Rectal smooth muscle tissue (tissue), 1 donor: Measurements from ENCODE around the gene SYCP2.

Source experiments
- H3K27ac ChIP-seq: one replicate; pipeline ENCODE4 v1.7.0; 2013; ENCODE audit warnings: low read depth, low read length, inconsistent platforms
- H3K27me3 ChIP-seq: one replicate; pipeline ENCODE4 v1.7.0; 2013; ENCODE audit warnings: low read length; ENCODE audit not compliant: control insufficient read depth, insufficient read depth
- H3K36me3 ChIP-seq: one replicate; pipeline ENCODE4 v1.7.0; 2013; ENCODE audit warnings: low read length; ENCODE audit not compliant: control insufficient read depth, insufficient read depth
- H3K4me1 ChIP-seq: one replicate; pipeline ENCODE4 v1.7.0; 2013; ENCODE audit warnings: low read length; ENCODE audit not compliant: control insufficient read depth, insufficient read depth
- H3K4me3 ChIP-seq: one replicate; pipeline ENCODE4 v1.7.0; 2013; ENCODE audit warnings: low read length
- H3K9ac ChIP-seq: one replicate; pipeline ENCODE4 v1.7.0; 2013; ENCODE audit warnings: low read length

SYCP2 gene

DNA sequence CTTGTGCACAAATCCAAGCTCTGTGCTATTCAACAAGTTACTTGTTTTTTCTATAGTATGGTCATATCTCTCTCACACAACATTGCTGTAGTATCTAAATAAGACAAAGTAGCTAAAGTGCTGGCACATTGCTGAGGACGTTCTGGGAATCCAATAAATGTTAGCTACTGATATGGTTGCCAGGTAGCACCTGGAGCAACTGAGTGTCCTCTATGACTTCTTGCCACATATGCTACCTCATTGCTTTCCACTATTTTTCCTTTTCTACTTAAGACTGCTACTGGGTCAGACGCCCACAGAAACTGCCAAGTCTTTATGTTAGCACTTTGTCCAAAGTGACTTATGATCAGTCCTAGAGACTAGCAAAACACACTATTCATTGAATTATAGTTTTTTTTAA is 85.3 kb downstream of the SYCP2 start:
- H3K9ac ChIP-seq = no peak overlapping the region
- no peaks in the 10 kb centered on the region for H3K36me3 ChIP-seq
- no peak overlapping the region for H3K27ac ChIP-seq
- no peaks in the 10 kb centered on the region for H3K4me1 ChIP-seq
- no peak overlapping the region for H3K4me3 ChIP-seq
- H3K27me3 ChIP-seq = no peaks in the 10 kb centered on the region

DNA sequence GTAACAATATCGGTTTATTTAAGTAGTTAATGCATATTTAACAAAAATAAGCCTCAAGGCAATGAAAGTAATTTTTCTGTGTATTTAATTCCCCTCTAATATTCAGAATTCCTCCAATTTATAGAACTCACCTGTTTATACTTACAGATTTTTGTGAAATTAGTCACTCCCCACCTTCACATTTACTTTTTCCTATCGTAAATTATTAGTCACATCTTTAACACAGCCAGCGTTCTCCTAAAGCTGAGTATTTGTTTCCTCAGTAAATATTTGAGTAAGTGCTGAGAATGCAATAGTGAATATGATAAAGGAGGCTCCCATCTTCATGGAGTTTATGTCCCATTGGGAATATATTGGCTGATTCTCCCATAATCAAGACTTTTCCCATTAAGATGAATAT is 88.0 kb downstream of the SYCP2 start:
- Histone ChIP-seq H3K27ac (no peak overlapping the region), H3K9ac (no peak overlapping the region), H3K4me3 (no peak overlapping the region), H3K36me3 (no peaks in the 10 kb centered on the region), H3K4me1 (no peaks in the 10 kb centered on the region), H3K27me3 (no peaks in the 10 kb centered on the region)

DNA sequence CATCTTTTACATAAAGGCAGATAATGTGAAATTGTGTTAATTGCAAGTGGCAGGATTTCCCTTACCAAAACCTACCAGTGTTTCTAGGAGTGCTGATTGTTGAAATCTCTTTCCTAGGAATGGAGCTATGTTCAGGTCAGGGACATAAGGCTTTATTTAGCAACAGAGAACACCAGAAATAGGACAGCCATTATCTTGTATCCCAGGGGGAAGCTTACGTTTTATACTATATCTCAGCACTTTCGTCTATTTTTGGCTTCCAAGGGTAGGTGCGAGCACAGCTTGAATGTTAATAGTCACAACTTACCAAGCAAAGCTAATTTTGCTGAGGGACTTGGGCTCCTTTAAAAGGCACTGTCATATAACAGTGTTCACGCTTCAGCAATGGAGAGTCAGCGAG is 94.0 kb downstream of the SYCP2 start:
- H3K27me3 ChIP-seq = no peaks in the 10 kb centered on the region
- peaks cover 4% of the 10 kb centered on the region for H3K4me1 ChIP-seq
- H3K27ac ChIP-seq = no peak overlapping the region
- no peaks in the 10 kb centered on the region for H3K36me3 ChIP-seq
- no peak overlapping the region for H3K9ac ChIP-seq
- no peak overlapping the region for H3K4me3 ChIP-seq

DNA sequence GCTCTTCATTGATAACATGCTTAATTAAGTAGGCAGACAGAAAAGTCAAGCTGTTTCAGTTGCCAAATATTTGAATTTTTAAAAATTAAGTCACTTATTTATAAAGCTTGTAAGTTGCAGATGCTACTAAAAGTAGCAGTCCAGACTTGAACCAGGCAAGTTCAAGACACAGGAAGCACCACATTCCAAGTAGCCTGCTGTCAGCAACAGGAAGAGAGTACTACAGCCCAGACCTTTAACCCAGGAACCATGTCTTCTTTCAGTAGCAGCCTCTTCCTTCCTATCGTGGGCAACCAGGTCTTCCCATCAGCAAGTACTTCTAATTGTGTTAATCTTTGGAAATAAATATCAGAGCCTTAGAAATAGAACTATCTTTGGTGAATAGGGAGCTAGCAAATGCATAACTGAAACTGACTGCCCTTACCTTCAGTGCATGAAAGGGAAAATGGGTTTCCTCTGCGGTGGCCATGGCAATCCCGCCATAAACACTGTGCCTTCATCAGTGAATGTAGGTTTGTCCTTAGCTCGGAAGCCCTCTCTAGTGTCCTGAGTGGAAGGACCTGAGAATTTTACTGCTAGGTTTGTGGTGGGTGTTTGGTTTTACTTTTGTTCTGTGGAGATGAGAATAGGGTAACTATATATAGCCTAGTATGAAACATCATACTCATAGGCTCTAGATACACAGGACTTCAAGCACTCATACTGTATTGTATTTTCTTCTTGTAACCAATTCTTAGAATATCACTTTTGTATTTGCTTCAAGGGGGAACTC is 95.6 kb downstream of the SYCP2 start:
- H3K4me1 ChIP-seq = peaks cover 4% of the 10 kb centered on the region
- no peak overlapping the region for H3K9ac ChIP-seq
- H3K27me3 ChIP-seq = no peaks in the 10 kb centered on the region
- H3K36me3 ChIP-seq = no peaks in the 10 kb centered on the region
- H3K27ac ChIP-seq = no peak overlapping the region
- H3K4me3 ChIP-seq = no peak overlapping the region

DNA sequence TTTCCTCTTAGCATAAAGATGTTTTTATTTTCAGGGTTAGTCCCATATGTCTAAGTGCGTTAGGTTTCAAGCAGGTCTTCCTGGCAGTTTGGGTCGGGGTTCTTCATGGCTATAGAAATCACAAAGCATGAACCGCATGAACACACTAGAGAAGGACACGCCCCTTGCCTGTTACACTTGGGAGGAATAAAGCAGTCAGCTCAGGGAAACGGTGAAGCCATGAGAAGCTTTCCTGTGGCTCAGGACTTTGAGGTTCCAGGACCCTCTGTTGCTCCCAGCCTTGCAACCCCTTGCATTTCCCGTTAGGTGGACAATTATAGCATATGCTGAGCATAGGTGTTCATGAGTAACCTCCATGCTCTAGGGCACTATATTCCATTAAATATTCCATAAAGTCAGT is 96.7 kb downstream of the SYCP2 start:
- Histone ChIP-seq H3K27me3 (no peaks in the 10 kb centered on the region), H3K27ac (no peak overlapping the region), H3K36me3 (no peaks in the 10 kb centered on the region), H3K4me3 (no peak overlapping the region), H3K4me1 (peaks cover 4% of the 10 kb centered on the region), H3K9ac (no peak overlapping the region)

DNA sequence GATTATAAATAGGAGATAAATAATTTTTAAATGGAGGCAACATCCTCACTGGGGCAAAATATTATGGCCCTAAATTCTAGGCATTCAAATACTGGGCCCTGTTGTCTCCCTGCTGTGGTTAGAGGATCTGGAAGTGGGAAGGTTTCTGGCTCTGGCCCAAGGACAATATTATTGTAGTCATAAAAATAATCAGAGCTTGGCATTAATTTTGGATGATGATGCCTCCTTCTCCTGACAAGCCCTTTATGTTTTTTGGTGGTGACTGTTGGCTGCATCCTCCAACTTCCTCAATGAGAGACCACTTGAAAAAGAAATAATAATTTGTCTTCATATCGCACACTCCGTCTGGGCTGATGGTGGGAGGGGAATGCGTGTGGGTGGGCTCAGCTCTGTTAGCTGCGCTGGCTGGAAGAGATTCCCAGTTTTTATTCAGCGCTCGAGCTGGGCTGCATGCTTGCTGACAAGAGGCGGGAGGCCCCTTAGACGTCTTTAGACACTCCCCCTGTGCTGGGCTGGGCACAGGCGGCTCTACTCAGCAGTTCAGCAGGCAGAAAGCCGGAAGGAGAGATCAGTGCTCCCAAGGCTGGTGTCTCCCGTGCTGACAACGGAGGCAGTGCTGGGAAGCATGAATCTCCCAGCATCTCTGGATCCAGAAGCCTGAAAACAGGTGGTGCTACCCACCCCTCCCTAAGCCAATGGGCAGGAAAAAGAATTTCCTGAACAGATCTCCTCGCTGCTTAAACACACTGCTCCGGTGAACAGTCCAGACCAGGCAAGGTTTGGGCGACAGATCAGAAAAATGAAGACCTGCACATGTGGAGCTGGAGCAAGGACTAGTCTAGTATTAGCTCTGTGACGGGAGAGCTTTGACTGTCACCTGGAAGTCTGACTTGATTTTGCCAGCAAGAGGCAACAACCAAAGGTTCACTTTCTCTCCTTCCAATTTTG is 97.7 kb downstream of the SYCP2 start:
- H3K9ac ChIP-seq = no peak overlapping the region
- no peaks in the 10 kb centered on the region for H3K36me3 ChIP-seq
- no peak overlapping the region for H3K27ac ChIP-seq
- H3K4me1 ChIP-seq = peaks cover 4% of the 10 kb centered on the region
- H3K4me3 ChIP-seq = peak overlapping the region; percentile 29
- no peaks in the 10 kb centered on the region for H3K27me3 ChIP-seq

DNA sequence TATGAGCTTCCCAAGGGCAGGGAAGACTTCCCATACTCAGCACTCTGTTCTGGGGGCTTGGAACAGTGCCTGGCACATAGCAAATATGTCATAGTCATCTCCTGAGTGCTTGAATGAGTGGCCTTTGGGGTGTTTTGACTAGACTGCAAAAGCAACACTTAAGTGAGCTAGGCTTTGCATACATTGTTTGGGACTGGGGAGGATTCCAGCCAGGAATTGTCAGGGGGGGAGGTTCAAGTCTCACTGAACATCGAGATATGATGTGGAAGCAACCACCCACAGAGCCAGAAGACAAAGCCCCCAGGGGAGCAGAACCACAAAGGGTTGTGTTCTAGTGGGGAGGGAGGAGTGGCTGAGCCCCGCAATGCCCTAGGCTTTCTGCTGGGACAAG is 98.4 kb downstream of the SYCP2 start:
- H3K36me3 ChIP-seq = no peaks in the 10 kb centered on the region
- no peak overlapping the region for H3K27ac ChIP-seq
- no peaks in the 10 kb centered on the region for H3K27me3 ChIP-seq
- peaks cover 4% of the 10 kb centered on the region for H3K4me1 ChIP-seq
- H3K4me3 ChIP-seq = no peak overlapping the region
- no peak overlapping the region for H3K9ac ChIP-seq

DNA sequence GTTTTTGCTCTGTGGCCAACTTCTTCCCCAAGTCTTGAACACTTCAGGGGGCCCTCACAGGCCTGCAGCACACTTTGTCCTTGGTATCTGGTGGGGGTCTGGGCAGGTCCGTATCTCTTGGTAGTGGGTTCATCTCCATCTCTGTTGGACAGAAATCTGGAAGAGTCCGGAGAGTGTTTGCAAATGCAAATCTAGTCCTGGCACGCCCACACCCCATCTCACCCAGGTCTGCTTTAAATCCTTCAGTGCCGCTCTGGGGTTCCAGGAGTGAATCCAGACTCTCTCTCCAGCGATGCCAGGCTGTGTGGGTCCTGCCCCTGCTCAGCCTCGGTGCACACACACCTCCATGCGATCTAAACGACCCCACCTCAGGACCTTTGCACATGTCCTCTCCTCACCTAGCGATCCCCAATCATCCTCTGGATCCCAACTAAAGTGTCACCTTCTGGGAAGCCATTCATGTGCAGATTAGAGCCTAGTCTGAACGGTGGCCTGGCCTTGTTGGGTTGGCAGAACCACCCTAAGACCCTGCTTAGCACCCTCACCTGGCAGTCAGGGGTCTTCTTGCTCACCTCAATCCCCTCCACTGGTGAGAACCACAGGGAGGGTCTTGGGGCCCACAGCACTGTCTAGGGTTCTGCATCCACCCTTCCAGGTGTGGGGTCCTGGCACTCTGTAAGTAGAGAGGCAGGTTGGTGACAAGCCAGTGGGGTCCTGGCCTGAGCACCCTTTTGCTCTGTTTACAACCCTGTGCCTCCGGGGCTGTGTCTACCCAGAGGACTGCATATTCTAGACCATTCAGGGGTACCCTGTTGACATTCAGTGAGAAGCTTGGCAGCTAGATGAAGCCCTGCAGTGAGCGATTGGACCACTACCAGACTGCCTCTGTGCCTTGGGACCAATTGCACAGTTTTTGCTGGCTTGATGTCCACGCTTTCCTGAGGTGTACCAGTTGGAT is 100.8 kb downstream of the SYCP2 start:
- no peak overlapping the region for H3K9ac ChIP-seq
- no peak overlapping the region for H3K4me3 ChIP-seq
- no peaks in the 10 kb centered on the region for H3K36me3 ChIP-seq
- H3K27ac ChIP-seq = no peak overlapping the region
- H3K27me3 ChIP-seq = no peaks in the 10 kb centered on the region
- H3K4me1 ChIP-seq = peaks cover 4% of the 10 kb centered on the region

DNA sequence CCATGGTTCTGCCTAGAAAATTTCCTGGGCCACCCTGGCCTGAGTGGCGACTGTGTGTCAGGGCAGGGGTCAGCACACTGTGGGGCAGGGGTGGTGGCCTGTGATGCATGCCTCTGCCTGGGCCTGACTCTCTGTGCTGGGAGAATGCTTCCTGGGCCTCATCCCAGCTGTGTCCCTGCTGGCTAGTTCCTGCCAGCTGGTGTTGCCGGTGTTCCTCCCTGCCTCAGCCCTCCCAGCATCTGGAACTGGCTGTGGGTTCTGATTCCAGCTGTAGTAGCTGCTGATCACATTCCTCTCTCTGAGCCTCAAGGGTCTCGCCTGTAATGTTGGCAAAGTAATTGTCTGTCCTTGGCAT is 101.5 kb downstream of the SYCP2 start:
- Histone ChIP-seq H3K4me1 (peaks cover 4% of the 10 kb centered on the region), H3K27ac (no peak overlapping the region), H3K27me3 (no peaks in the 10 kb centered on the region), H3K9ac (no peak overlapping the region), H3K36me3 (no peaks in the 10 kb centered on the region), H3K4me3 (no peak overlapping the region)

DNA sequence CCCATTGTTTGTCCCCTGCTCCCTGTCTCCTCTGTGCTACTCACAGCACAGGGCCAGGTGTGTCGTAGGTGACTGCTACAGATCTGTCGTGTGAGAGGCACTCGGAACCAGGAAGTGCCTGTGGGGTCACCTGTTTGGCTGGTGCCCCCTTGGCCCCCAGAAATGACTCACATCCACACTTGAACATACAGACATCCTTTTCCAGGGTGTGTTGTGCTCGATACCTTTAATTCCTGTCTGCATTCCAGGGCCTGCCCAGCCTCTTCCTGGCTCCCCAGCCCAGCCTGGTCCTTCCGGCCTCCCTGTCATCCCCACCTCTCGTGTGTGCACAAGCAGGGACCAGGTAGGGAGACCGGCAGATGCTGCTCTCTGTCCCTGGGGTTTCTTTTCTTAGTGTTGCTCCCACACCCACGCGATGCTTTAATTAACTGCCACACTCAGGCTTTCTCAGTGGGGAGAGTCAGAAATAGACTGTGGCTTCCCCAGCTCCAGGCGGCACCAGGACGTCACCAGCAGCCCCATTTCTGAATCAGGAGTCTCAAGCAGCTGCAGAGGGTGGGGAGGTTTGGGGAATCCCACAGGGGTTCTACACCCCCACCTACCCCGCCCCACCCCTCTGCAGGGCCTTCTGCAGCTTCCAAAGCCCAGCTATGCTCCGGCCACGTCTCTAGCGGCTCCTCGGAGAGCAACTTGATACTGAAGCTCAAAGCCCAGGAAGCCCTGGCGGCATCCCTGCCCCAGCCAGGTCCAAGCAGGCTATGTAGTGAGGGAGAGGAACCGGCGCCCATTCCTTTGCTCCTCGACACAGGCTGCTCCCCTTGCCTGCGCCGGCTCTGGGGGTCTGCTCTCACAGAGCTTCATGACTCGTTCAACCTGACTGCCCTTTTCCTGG is 102.2 kb downstream of the SYCP2 start:
- Histone ChIP-seq H3K36me3 (no peaks in the 10 kb centered on the region), H3K27ac (no peak overlapping the region), H3K9ac (no peak overlapping the region), H3K4me1 (peaks cover 3% of the 10 kb centered on the region), H3K27me3 (no peaks in the 10 kb centered on the region), H3K4me3 (no peak overlapping the region)

DNA sequence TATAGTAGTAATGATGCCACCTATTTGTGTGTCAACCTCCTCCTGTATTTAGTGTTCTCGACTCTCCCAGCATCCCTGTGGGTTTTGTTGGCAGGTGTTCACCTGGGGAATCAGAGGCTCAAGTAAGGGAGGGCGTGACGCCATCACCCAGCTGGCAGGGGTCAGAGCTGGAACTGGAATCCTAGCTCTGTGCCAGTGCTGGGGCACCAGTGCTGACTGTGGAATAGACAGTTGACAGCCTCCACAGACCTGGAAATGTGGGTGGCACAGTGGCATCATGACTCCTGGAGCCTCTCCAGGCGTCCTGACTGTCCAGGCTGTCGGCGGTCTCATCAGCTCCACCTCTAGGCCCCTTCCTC is 102.8 kb downstream of the SYCP2 start:
- Histone ChIP-seq H3K36me3 (no peaks in the 10 kb centered on the region), H3K4me1 (no peaks in the 10 kb centered on the region), H3K9ac (no peak overlapping the region), H3K27ac (no peak overlapping the region), H3K27me3 (no peaks in the 10 kb centered on the region), H3K4me3 (no peak overlapping the region)
